ENCODE results near the gene TRIM38. TPM values are rescaled to one million over a fixed set of nuclear protein-coding genes. Genes with fewer than 3 reads are reported as not detected.
"Not testable (repeated sequence)": the region's sequence is repeated elsewhere in the genome, so short reads cannot be mapped to it uniquely, and the experiment has no call there.

The TRIM38 gene
- total and polyA plus RNA-seq, 2 donors (not counting 3 experiments of a cell fraction or from before 2014, with no cell fraction given) = 5.1 to 13.2 TPM

DNA sequence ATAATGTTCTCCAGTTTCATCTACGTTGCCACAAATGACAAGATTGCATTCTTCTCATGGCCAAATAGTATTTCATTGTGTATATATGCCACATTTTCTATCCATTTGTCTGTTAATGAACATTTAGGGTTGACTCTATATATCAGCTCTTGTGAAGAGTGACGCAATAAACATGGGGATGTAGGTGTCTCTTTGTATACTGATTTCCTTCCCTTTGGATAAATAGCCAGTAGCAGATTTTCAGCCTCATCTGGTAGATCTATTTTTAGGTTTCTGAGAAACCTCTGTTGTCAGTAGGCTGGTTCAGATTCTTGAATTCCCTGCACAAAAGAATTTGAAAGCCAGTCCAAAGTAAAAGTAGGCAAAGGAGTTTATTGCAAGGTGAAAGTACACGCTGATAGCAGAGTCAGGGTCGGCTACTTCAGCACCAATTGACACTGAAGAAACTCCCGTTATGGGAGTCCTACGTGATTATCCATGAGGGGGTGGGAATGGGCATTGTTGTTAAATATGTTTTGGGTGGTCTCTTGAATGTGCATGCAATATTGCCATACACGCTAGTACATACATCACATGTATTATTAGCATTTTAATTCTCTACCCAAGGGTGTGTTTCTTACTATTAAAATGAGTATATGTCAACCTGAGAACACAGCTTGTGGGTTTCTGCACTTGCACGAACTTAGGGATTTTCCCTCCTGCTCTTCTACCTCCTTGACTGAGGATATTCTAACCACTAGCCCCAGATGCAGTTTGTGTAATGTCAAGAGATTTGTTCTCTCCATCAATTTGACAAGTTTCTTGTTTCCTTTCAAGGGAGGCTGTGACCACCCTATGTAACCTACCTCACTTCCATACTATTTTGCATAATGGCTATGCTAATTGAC, 17.7 kb upstream of the TRIM38 start:
- CTCF ChIA-PET = interaction anchor here (1.1 kb wide), 1 partner anchor 156 kb away, joined by 5 read pairs; no protein-coding TSS in a partner anchor
- Histone ChIP-seq H3K27me3 (ENCODE audit: control insufficient read depth in 2 of 2, insufficient read depth in 2 of 2, low read length in 2 of 2) (no peaks in the 10 kb centered on the region), H3K9ac (replicated peaks; ENCODE audit: extremely low read depth, insufficient read depth, low read length) (no peak overlapping the region), H3K36me3 (ENCODE audit: control insufficient read depth in 2 of 2, extremely low read depth in 1 of 2, insufficient read depth in 2 of 2, low read length in 2 of 2) (no peaks in the 10 kb centered on the region), H4K20me1 (replicated peaks; ENCODE audit: control insufficient read depth, extremely low read depth, insufficient read depth, low read length) (no peaks in the 10 kb centered on the region), H3K4me3 (replicated peaks in 1 of 3; ENCODE audit: insufficient read depth in 1 of 3, low read depth in 1 of 3, low read length in 3 of 3) (no peak overlapping the region), H3K79me2 (ENCODE audit: control insufficient read depth, insufficient read depth, low read length) (no peaks in the 10 kb centered on the region), H3K9me1 (replicated peaks; ENCODE audit: control insufficient read depth, extremely low read depth, insufficient read depth, low read length) (no peaks in the 10 kb centered on the region), H3K27ac (ENCODE audit: insufficient read depth, low read depth, low read length) (no peak overlapping the region), H3K4me1 (ENCODE audit: control insufficient read depth, extremely low read depth, insufficient read depth, low read length) (no peaks in the 10 kb centered on the region), H3K9me3 (replicated peaks; ENCODE audit: control insufficient read depth, insufficient read depth, low read length) (no peaks in the 10 kb centered on the region), H3K4me2 (ENCODE audit: insufficient read depth, low read length) (no peak overlapping the region), H2AFZ (ENCODE audit: low read depth, low read length) (no peak overlapping the region)
- FAIRE-seq (no peak), DNase-seq (ENCODE audit: low read depth, low spot score) (no peak)
- BruUV-seq (replicated peaks) = no TSS peak
- dilution Hi-C loops (cut with MboI; ENCODE audit: extremely low pct_ligation_motif_present, low sequenced_read_pairs) (no loop called here), intact Hi-C loops (cut with micrococcal nuclease) (loop anchor here (5.0 kb wide), 1 partner anchor 223 kb away; no protein-coding TSS in a partner anchor)
- TF ChIP-seq, protein P1, sequence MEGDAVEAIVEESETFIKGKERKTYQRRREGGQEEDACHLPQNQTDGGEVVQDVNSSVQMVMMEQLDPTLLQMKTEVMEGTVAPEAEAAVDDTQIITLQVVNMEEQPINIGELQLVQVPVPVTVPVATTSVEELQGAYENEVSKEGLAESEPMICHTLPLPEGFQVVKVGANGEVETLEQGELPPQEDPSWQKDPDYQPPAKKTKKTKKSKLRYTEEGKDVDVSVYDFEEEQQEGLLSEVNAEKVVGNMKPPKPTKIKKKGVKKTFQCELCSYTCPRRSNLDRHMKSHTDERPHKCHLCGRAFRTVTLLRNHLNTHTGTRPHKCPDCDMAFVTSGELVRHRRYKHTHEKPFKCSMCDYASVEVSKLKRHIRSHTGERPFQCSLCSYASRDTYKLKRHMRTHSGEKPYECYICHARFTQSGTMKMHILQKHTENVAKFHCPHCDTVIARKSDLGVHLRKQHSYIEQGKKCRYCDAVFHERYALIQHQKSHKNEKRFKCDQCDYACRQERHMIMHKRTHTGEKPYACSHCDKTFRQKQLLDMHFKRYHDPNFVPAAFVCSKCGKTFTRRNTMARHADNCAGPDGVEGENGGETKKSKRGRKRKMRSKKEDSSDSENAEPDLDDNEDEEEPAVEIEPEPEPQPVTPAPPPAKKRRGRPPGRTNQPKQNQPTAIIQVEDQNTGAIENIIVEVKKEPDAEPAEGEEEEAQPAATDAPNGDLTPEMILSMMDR (IDR thresholded peaks at IDR 0.05; ENCODE audit: extremely low read depth in 1 of 2, insufficient read depth in 1 of 2, low read depth in 1 of 2, low read length in 2 of 2) = no peak
- TF ChIP-seq FOS (IDR thresholded peaks at IDR 0.05; ENCODE audit: borderline replicate concordance, insufficient read depth, low read length) = no peak
- POLR2A ChIA-PET = no interaction called here

DNA sequence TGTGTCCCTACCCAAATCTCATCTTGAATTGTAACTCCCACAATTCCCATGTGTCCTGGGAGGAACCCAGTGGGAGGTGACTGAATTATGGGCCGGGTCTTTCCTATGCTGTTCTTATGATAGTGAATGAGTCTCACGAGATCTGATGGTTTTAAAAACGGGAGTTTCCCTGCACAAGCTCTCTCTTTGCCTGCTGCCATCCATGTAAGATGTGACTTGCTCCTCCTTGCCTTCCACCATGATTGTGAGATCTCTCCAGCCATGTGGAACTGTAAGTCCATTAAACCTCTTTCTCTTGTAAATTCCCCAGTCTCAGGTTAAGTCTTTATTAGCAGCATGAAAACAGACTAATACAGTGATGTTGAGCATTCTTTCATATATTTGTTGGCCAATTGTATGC, 16.9 kb upstream of the TRIM38 start:
- H3K4me1 ChIP-seq (ENCODE audit: control insufficient read depth, extremely low read depth, insufficient read depth, low read length); H3K4me2 ChIP-seq (ENCODE audit: insufficient read depth, low read length); H3K79me2 ChIP-seq (ENCODE audit: control insufficient read depth, insufficient read depth, low read length); H3K9me3 ChIP-seq (replicated peaks; ENCODE audit: control insufficient read depth, insufficient read depth, low read length); dilution Hi-C loops (cut with MboI; ENCODE audit: extremely low pct_ligation_motif_present, low sequenced_read_pairs); intact Hi-C loops (cut with micrococcal nuclease); POLR2A ChIA-PET; H3K27me3 ChIP-seq (ENCODE audit: control insufficient read depth in 2 of 2, insufficient read depth in 2 of 2, low read length in 2 of 2); CTCF ChIA-PET; DNase-seq (ENCODE audit: low read depth, low spot score); H4K20me1 ChIP-seq (replicated peaks; ENCODE audit: control insufficient read depth, extremely low read depth, insufficient read depth, low read length); BruUV-seq (replicated peaks); H3K4me3 ChIP-seq (replicated peaks in 1 of 3; ENCODE audit: insufficient read depth in 1 of 3, low read depth in 1 of 3, low read length in 3 of 3); H3K36me3 ChIP-seq (ENCODE audit: control insufficient read depth in 2 of 2, extremely low read depth in 1 of 2, insufficient read depth in 2 of 2, low read length in 2 of 2); H3K9me1 ChIP-seq (replicated peaks; ENCODE audit: control insufficient read depth, extremely low read depth, insufficient read depth, low read length); FAIRE-seq; H2AFZ ChIP-seq (ENCODE audit: low read depth, low read length); H3K27ac ChIP-seq (ENCODE audit: insufficient read depth, low read depth, low read length); H3K9ac ChIP-seq (replicated peaks; ENCODE audit: extremely low read depth, insufficient read depth, low read length): not testable (repeated sequence)

All from endothelial cell of umbilical vein (primary cell).